GM08714 (cell line): ENCODE results near the gene ADGRL3.

Experiments
- H3K4me3 ChIP-seq: fragments of 200-500 bp; sonication (Bioruptor generic); 2 replicates; pipeline ENCODE4 v1.5.1; 2014; ENCODE audit warnings: mild to moderate bottlenecking, low read length, inconsistent platforms
- ZNF274 ChIP-seq: IDR thresholded peaks from 2 replicates; pipeline ENCODE4 v1.6.1; 2012; ENCODE audit warnings: mild to moderate bottlenecking, low read depth, low read length

The ADGRL3 gene

DNA sequence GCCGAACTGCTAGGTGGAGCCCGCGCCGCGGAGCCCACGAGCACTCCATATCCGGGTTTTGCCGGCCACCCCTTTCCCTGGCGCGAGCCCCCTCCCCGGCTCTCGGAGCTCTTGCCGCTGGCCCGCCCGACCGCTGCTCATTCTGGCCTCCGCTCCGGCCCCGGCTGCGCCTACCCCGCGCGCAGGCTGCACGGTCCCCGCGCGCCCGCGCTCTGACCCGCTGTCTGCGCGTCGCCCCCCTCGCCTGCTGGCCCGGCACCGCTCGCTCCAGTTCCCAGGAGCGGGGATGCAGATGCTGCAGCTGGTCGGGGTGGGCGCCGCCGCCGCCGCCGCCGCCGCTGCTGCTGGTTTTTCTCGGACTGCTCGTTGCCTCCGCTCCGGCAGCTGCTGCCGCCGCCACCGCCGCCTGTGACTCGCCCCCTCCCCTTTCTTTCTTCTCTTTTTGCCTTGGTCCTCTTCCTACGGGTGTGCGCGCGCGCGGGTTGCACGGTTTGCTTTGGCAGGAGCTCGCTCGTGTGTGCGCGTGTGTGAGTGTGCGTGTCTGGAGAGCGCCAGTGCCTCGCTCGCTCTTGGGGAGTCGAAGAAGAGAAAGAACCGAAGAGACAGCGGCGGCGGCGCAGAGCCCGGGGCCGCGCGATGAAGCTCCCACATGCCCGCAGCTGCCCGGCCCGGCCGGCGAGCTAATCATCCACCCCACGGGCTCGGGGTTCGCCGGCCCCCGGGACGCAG is at the start of gene ADGRL3:
TSS of gene ADGRL3 (plus strand) at position 140 of the 729 bp plus-strand sequence.
- H3K4me3 ChIP-seq = peak within 1 kb of the TSS; percentile 3; the same call in 1 of the 2 replicates

GRCh38 chr4:61152433-61152832 is 47.7 kb upstream of the ADGRL3 start:
- H3K4me3 ChIP-seq = no peak overlapping the region
- TF ChIP-seq ZNF274 = no peak

More for the DNA sequence above, at the start of gene ADGRL3:
- TF ChIP-seq ZNF274 = no peak

DNA sequence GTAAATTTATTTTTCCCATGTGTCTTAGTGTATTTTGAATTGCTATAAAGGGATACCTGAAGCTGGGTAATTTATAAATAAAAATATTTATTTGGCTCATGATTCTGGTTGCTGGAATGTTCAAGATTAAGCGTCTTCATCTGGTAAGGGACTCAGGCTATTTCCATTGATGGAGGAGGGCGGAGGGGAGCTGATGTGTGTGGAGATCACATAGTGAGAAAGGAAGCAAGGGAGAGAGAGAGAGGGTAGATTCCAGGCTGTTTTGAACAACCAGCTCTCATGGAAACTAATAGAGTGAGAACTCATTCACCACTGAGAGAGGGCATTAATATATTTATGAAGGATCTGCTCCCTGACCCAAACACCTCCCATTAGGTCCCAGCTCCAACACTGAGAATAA is 39.6 kb upstream of the ADGRL3 start:
- no peak for TF ChIP-seq ZNF274
- no peak overlapping the region for H3K4me3 ChIP-seq

GRCh38 chr4:61162116-61162515 is 38.0 kb upstream of the ADGRL3 start:
- no peak for TF ChIP-seq ZNF274
- no peak overlapping the region for H3K4me3 ChIP-seq

DNA sequence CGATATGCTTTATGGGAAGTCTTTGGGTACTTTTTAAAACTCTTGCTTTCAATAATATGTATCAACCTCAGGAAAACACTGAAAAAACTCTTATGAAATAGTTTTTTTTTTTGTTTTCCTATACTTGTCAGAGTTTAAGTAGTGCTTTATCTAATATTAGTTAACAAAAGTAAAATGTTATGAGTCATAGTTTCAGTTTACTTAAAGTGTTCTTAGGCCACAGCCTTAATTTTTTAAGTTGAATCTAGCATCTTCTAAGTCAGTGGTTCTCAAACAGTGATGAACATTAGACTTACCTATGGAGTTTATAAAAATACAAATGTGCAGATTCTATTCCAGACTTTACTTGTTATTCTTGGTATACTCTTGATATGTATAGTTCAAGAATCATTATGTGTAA is 26.3 kb upstream of the ADGRL3 start:
- H3K4me3 ChIP-seq = no peak overlapping the region
- TF ChIP-seq ZNF274 = no peak

GRCh38 chr4:61175495-61175894 is 24.6 kb upstream of the ADGRL3 start:
- TF ChIP-seq ZNF274 = no peak
- H3K4me3 ChIP-seq = no peak overlapping the region

DNA sequence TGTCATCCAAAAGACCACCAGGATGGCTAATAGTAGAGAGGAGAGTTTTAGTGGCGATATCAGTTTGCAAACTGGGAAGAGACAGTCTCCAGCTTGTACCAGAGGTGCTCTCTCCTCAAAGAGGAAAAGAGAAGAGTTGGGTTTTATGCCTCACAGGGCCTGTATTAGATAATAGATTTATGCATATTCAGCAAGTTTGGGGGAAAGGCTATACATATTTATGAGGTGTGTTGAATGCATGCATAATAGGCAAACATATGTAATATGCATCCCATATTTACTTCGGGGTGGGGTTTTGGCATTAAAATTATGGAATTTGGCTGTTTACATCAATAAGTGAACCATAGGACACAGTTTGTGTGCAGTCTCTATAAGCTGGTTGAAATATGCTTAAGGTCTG is 22.8 kb upstream of the ADGRL3 start:
- no peak for TF ChIP-seq ZNF274
- no peak overlapping the region for H3K4me3 ChIP-seq

GRCh38 chr4:61180405-61180804 is 19.7 kb upstream of the ADGRL3 start:
- no peak overlapping the region for H3K4me3 ChIP-seq
- no peak for TF ChIP-seq ZNF274

DNA sequence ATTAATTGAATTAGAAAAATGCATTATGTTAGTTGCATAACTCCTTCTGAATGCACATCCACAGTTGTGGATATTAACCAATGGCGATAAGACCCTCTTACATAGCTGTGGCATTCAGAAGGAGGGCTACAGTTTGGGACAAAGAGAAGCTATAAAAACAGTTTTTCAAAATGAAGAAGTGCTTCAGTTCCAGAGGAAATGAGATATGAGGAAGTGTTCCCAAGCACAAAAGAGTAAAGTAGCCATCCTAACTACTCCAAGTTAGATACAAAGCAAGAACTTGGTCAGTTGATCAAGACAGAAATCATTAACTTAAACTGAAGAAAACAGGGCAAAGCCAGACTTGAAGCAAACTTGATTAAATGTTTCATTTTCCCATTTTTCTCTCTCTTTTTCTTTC is 17.2 kb upstream of the ADGRL3 start:
- no peak overlapping the region for H3K4me3 ChIP-seq
- no peak for TF ChIP-seq ZNF274

- no peak overlapping the region for H3K4me3 ChIP-seq
- TF ChIP-seq ZNF274 = no peak
These were observed 14.8 kb upstream of the ADGRL3 start for GRCh38 chr4:61185288-61185687.

- TF ChIP-seq ZNF274 = no peak
- H3K4me3 ChIP-seq = no peak overlapping the region
These were observed 7.7 kb upstream of the ADGRL3 start for GRCh38 chr4:61192392-61192791.

DNA sequence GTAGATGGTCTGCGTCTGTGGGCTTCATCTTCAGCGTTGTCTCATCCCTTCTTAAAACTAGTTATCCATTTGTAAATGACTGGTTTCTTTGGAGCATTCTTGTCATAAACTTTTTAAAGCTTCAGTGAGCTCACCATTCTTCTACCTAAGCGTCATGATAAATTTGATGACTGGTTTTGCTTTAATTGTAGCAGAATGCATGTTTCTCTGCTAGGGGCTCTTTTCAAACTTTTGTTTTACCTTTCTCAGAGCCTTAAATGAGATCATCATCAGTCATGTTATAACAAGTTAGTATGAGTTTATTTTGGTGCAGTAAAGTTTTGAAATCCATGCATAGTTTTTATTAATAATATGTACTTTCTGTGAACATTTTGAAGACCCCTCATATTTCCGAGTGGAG is 6.3 kb upstream of the ADGRL3 start:
- no peak for TF ChIP-seq ZNF274
- no peak overlapping the region for H3K4me3 ChIP-seq

- H3K4me3 ChIP-seq = no peak overlapping the region
- no peak for TF ChIP-seq ZNF274
These were observed 5.6 kb upstream of the ADGRL3 start for GRCh38 chr4:61194571-61194970.

DNA sequence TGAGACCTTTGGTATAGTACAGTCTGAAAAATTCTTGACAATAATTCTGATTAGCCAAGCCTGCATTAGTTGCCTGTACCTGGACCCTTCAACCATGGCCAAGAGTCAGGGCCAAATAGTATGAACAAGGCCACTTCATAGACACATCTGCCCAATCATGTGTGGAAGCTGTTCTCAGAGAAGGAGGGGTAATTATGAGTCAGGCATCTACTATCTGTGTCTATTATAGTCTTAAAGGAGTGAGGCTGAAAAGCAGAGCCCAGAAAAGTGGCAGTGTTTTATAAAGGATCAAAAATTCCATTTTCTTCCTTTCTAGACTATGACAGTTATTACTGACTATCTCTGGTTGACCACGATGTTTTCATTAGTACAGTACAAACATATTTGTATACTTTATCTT is 5.0 kb upstream of the ADGRL3 start:
- no peak overlapping the region for H3K4me3 ChIP-seq
- no peak for TF ChIP-seq ZNF274

GRCh38 chr4:61198686-61199085 is 1.4 kb upstream of the ADGRL3 start:
- no peak overlapping the region for H3K4me3 ChIP-seq
- TF ChIP-seq ZNF274 = no peak

- TF ChIP-seq ZNF274 = no peak
- H3K4me3 ChIP-seq = no peak overlapping the region
These were observed 296 bp upstream of the ADGRL3 start for GRCh38 chr4:61199873-61200186.
